ENCODE results near the gene SMIM38. TPM values are rescaled to one million over a fixed set of nuclear protein-coding genes. Genes with fewer than 3 reads are reported as not detected.
"Not testable (repeated sequence)": the region's sequence is repeated elsewhere in the genome, so short reads cannot be mapped to it uniquely, and the experiment has no call there.

Gene SMIM38
- total and polyA plus RNA-seq, 3 experiments from 2014 or later: 1.4 to 1.8 TPM; not detected in 1

DNA sequence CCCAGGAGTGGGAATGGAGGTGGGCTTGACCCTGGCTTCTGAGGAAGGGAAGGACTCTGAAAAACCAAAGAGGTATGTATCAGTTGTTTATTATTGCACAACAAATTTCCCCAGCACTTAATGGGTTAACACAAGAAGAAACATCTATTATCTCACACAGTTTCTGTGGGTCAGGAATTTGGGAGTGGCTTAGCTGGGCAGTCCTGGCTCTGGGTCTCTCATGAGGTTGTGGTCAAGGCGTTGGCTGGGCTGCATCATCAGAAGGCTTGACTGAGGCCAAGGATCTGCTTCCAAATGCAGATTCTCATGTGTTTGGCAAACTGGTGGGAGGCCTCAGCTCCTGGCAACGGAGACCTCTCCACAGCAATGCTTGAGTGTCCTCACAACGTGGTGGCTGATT lies 17.5 kb upstream of the SMIM38 start:
- H3K27ac ChIP-seq (ENCODE audit: low read depth, low read length): no peak overlapping the region
- Mint-ChIP-seq H3K9me3 (peaks cover 0 to 3% (median 2%) of the 10 kb centered on the region in 5 donors), H3K36me3 (no peaks in the 10 kb centered on the region), H3K27me3 (peaks cover 3 to 4% of the 10 kb centered on the region in 2 donors), H3K27ac (no peak overlapping the region), H3K4me1 (peaks cover 0 to 4% (median 0%) of the 10 kb centered on the region in 3 donors), H3K4me3 (no peak overlapping the region)
- H3K4me3 ChIP-seq (ENCODE audit: low read length): no peak overlapping the region
- POLR2A ChIA-PET: no interaction called here
- H3K27me3 ChIP-seq (ENCODE audit: insufficient read depth, low read length, poor library complexity, severe bottlenecking): no peaks in the 10 kb centered on the region
- no peaks in the 10 kb centered on the region for H3K9me3 ChIP-seq (ENCODE audit: low read length)
- no peak for DNase-seq
- CTCF ChIA-PET: no interaction called here
- H3K4me1 ChIP-seq (ENCODE audit: insufficient read depth, low read length): peaks cover 5% of the 10 kb centered on the region
- no peaks in the 10 kb centered on the region for H3K36me3 ChIP-seq (ENCODE audit: insufficient read depth, low read length)

DNA sequence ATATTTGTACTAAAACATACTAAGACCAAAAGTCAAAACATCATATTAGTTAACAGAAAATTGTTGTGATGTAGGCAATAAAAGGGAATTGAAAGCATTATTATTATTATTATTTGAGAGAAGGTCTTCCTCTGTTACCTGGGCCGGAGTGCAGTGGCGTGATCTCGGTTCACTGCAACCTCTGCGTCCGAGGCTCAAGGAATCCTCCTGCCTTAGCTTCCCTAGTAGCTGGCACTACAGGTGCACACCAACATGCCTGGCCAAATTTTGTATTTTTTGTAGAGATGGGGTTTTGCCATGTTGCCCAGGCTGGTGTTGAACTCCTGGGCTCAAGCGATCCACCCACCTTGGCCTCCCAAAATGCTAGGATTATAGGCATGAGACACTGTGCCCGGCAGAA lies 15.6 kb upstream of the SMIM38 start:
- H3K36me3 ChIP-seq (ENCODE audit: insufficient read depth, low read length); H3K9me3 ChIP-seq (ENCODE audit: low read length); DNase-seq; H3K27ac Mint-ChIP-seq; CTCF ChIA-PET; H3K4me1 ChIP-seq (ENCODE audit: insufficient read depth, low read length); H3K36me3 Mint-ChIP-seq; H3K4me3 ChIP-seq (ENCODE audit: low read length); H3K4me3 Mint-ChIP-seq; H3K27me3 ChIP-seq (ENCODE audit: insufficient read depth, low read length, poor library complexity, severe bottlenecking); H3K9me3 Mint-ChIP-seq; H3K27ac ChIP-seq (ENCODE audit: low read depth, low read length); POLR2A ChIA-PET; H3K4me1 Mint-ChIP-seq: not testable (repeated sequence)
- H3K27me3 Mint-ChIP-seq: peaks cover 4 to 12% of the 10 kb centered on the region in 2 donors

DNA sequence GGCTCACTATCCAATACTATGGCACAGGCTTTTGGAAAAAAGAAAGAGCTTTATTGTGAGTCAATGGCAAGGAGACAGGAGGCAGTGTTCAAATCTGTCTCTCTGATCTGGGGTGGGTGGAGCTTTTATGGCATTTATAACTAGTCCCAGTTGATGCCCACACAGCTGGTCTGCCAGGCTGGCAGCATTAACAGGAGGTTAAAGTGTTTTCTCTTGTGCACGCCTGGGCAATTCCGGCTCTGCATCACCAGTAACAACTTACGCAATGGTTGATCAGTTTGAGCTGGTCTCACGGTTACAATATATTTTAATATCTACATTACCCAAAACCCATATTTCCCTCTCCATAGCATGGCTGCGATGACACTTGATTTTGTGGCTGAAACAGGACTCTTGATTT lies 15.1 kb upstream of the SMIM38 start:
- H3K4me3 Mint-ChIP-seq: no peak overlapping the region
- H3K27ac Mint-ChIP-seq: no peak overlapping the region
- CTCF ChIA-PET: no interaction called here
- H3K4me1 Mint-ChIP-seq: peaks cover 0 to 4% (median 0%) of the 10 kb centered on the region in 3 donors
- POLR2A ChIA-PET: no interaction called here
- H3K9me3 ChIP-seq (ENCODE audit: low read length): no peaks in the 10 kb centered on the region
- no peak overlapping the region for H3K27ac ChIP-seq (ENCODE audit: low read depth, low read length)
- H3K27me3 ChIP-seq (ENCODE audit: insufficient read depth, low read length, poor library complexity, severe bottlenecking): no peaks in the 10 kb centered on the region
- H3K4me1 ChIP-seq (ENCODE audit: insufficient read depth, low read length): peaks cover 5% of the 10 kb centered on the region
- no peak for DNase-seq
- peaks cover 0 to under 1% (median 0%) of the 10 kb centered on the region in 3 donors for H3K36me3 Mint-ChIP-seq
- H3K9me3 Mint-ChIP-seq: peaks cover 0 to 5% (median 2%) of the 10 kb centered on the region in 5 donors
- no peaks in the 10 kb centered on the region for H3K36me3 ChIP-seq (ENCODE audit: insufficient read depth, low read length)
- H3K27me3 Mint-ChIP-seq: peaks cover 2 to 12% of the 10 kb centered on the region in 2 donors
- no peak overlapping the region for H3K4me3 ChIP-seq (ENCODE audit: low read length)

DNA sequence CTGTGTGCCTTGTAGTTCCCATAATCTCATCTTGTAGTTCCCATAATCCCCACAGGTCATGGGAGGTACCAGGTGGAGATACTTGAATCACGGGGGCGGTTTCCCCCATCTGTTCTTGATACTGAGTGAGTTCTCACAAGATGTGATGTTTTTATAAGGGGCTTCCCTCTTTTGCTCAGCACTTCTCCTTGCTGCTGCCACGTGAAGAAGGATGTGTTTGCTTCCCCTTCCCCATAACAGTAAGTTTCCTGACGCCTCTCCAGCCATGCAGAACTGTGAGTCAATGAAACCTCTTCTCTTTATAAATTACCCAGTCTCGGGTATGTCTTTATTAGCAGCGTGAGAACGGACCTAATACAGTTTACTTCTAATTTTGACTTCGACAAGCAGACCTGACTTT lies 14.0 kb upstream of the SMIM38 start:
- Histone ChIP-seq H3K27ac (ENCODE audit: low read depth, low read length) (no peak overlapping the region), H3K9me3 (ENCODE audit: low read length) (no peaks in the 10 kb centered on the region), H3K4me3 (ENCODE audit: low read length) (no peak overlapping the region), H3K4me1 (ENCODE audit: insufficient read depth, low read length) (peaks cover 5% of the 10 kb centered on the region), H3K27me3 (ENCODE audit: insufficient read depth, low read length, poor library complexity, severe bottlenecking) (no peaks in the 10 kb centered on the region), H3K36me3 (ENCODE audit: insufficient read depth, low read length) (no peaks in the 10 kb centered on the region)
- H3K9me3 Mint-ChIP-seq: peaks cover 5 to 15% (median 13%) of the 10 kb centered on the region in 5 donors
- peaks cover 0 to 6% (median 0%) of the 10 kb centered on the region in 3 donors for H3K36me3 Mint-ChIP-seq
- H3K4me1 Mint-ChIP-seq: no peaks in the 10 kb centered on the region
- ChIA-PET CTCF (no interaction called here), POLR2A (no interaction called here)
- H3K27ac Mint-ChIP-seq: no peak overlapping the region
- no peak for DNase-seq
- H3K4me3 Mint-ChIP-seq: no peak overlapping the region
- peaks cover 0 to 8% of the 10 kb centered on the region in 2 donors for H3K27me3 Mint-ChIP-seq

GRCh38 chr11:69142895-69143294 lies 12.8 kb upstream of the SMIM38 start:
- H3K27ac Mint-ChIP-seq: no peak overlapping the region
- no peak overlapping the region for H3K4me3 Mint-ChIP-seq

DNA sequence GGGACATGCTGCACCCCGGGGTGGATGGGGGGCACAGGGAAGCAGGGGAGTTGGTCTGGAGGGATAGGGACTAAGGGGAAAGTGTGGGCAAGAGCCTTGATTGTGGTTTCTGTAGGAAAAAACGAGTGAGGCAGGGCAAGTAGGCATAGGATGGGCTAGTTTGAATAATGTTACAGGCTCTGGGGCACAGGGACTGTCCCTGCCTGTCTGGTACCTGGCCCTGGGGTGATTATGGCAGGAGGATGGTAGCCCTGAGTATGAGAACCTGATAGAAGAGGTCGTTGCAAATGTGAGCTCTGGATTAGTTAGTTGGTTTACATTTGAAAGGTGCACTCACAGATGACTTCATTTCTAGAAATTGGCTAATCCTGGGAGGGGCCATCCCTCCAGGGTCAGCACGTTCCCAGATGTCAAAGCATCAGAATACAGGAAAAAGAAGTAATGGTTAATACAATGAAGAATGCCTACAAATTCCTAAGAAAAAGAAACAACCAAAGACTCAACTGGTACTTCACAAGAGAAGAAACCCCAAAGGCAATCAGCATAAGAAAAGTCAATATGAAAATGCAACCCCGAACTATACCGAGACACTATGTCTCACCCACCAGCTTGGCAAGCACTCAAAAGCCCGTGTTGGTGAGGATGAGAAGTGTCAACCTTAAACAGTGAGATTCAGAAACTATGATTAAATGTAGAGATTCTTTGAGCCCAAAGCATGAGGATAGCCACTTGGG lies 11.3 kb upstream of the SMIM38 start:
- no peak overlapping the region for H3K27ac Mint-ChIP-seq
- Histone ChIP-seq H3K4me1 (ENCODE audit: insufficient read depth, low read length) (no peaks in the 10 kb centered on the region), H3K9me3 (ENCODE audit: low read length) (no peaks in the 10 kb centered on the region), H3K27ac (ENCODE audit: low read depth, low read length) (no peak overlapping the region), H3K4me3 (ENCODE audit: low read length) (no peak overlapping the region), H3K36me3 (ENCODE audit: insufficient read depth, low read length) (no peaks in the 10 kb centered on the region), H3K27me3 (ENCODE audit: insufficient read depth, low read length, poor library complexity, severe bottlenecking) (no peaks in the 10 kb centered on the region)
- POLR2A ChIA-PET: no interaction called here
- CTCF ChIA-PET: no interaction called here
- H3K9me3 Mint-ChIP-seq: peaks cover 10 to 20% (median 15%) of the 10 kb centered on the region in 5 donors
- DNase-seq: no peak
- H3K4me3 Mint-ChIP-seq: no peak overlapping the region
- no peaks in the 10 kb centered on the region for H3K4me1 Mint-ChIP-seq
- H3K36me3 Mint-ChIP-seq: peaks cover 0 to 6% (median 3%) of the 10 kb centered on the region in 3 donors
- peaks cover 0 to 15% of the 10 kb centered on the region in 2 donors for H3K27me3 Mint-ChIP-seq

More at GRCh38 chr11:69142895-69143294, 12.8 kb upstream of the SMIM38 start:
- DNase-seq: no peak
- Mint-ChIP-seq H3K4me1 (no peaks in the 10 kb centered on the region), H3K36me3 (peaks cover 0 to 6% (median 0%) of the 10 kb centered on the region in 3 donors), H3K9me3 (peaks cover 10 to 15% (median 15%) of the 10 kb centered on the region in 5 donors), H3K27me3 (peaks cover 0 to 8% of the 10 kb centered on the region in 2 donors)
- H3K4me3 ChIP-seq (ENCODE audit: low read length): no peak overlapping the region
- H3K27me3 ChIP-seq (ENCODE audit: insufficient read depth, low read length, poor library complexity, severe bottlenecking): no peaks in the 10 kb centered on the region
- no peaks in the 10 kb centered on the region for H3K36me3 ChIP-seq (ENCODE audit: insufficient read depth, low read length)
- ChIA-PET POLR2A (no interaction called here), CTCF (no interaction called here)
- no peaks in the 10 kb centered on the region for H3K4me1 ChIP-seq (ENCODE audit: insufficient read depth, low read length)
- no peaks in the 10 kb centered on the region for H3K9me3 ChIP-seq (ENCODE audit: low read length)
- no peak overlapping the region for H3K27ac ChIP-seq (ENCODE audit: low read depth, low read length)

DNA sequence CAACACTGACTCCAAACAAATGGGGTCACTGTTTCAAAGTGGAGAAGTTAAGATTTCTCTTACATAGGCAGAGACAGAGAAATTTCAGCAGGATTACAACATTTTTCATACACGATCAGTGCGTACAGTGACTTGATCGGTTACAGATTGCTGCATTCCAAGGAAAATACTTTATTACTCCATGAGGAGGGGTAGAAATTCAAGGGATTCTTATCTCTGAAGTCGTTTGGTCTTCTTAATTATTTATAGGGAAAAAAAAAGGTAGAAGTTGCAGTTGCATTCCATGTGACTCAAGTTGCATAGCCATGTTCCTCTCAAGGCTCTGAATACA lies 10.7 kb upstream of the SMIM38 start:
- DNase-seq: no peak
- H3K4me3 ChIP-seq (ENCODE audit: low read length): no peak overlapping the region
- H3K27ac Mint-ChIP-seq: no peak overlapping the region

GRCh38 chr11:69148377-69148762 lies 7.4 kb upstream of the SMIM38 start:
- peaks cover 10 to 24% (median 15%) of the 10 kb centered on the region in 5 donors for H3K9me3 Mint-ChIP-seq
- POLR2A ChIA-PET: no interaction called here

More for the DNA sequence above, 10.7 kb upstream of the SMIM38 start:
- H3K27me3 ChIP-seq (ENCODE audit: insufficient read depth, low read length, poor library complexity, severe bottlenecking): no peaks in the 10 kb centered on the region
- ChIA-PET POLR2A (no interaction called here), CTCF (no interaction called here)
- Mint-ChIP-seq H3K4me3 (no peak overlapping the region), H3K36me3 (peaks cover 0 to 6% (median 3%) of the 10 kb centered on the region in 3 donors), H3K27me3 (peaks cover 0 to 15% of the 10 kb centered on the region in 2 donors), H3K9me3 (peaks cover 10 to 21% (median 15%) of the 10 kb centered on the region in 5 donors), H3K4me1 (no peaks in the 10 kb centered on the region)
- no peak overlapping the region for H3K27ac ChIP-seq (ENCODE audit: low read depth, low read length)
- H3K4me1 ChIP-seq (ENCODE audit: insufficient read depth, low read length): no peaks in the 10 kb centered on the region
- no peaks in the 10 kb centered on the region for H3K9me3 ChIP-seq (ENCODE audit: low read length)
- no peaks in the 10 kb centered on the region for H3K36me3 ChIP-seq (ENCODE audit: insufficient read depth, low read length)

More at GRCh38 chr11:69148377-69148762, 7.4 kb upstream of the SMIM38 start:
- Histone ChIP-seq H3K9me3 (ENCODE audit: low read length) (no peaks in the 10 kb centered on the region), H3K27me3 (ENCODE audit: insufficient read depth, low read length, poor library complexity, severe bottlenecking) (no peaks in the 10 kb centered on the region), H3K4me1 (ENCODE audit: insufficient read depth, low read length) (no peaks in the 10 kb centered on the region), H3K27ac (ENCODE audit: low read depth, low read length) (no peak overlapping the region), H3K4me3 (ENCODE audit: low read length) (no peak overlapping the region), H3K36me3 (ENCODE audit: insufficient read depth, low read length) (no peaks in the 10 kb centered on the region)
- Mint-ChIP-seq H3K27ac (no peak overlapping the region), H3K36me3 (peaks cover 0 to 6% (median 3%) of the 10 kb centered on the region in 3 donors), H3K4me3 (no peak overlapping the region), H3K27me3 (peaks cover 4 to 15% of the 10 kb centered on the region in 2 donors), H3K4me1 (no peaks in the 10 kb centered on the region)
- no peak for DNase-seq
- CTCF ChIA-PET: no interaction called here
